ENCODE results near the gene NOB1. TPM values are rescaled to one million over a fixed set of nuclear protein-coding genes. Genes with fewer than 3 reads are reported as not detected.

Gene NOB1
- polyA plus RNA-seq, 4 donors: 64.6 to 70.4 (median 67.2) TPM

DNA sequence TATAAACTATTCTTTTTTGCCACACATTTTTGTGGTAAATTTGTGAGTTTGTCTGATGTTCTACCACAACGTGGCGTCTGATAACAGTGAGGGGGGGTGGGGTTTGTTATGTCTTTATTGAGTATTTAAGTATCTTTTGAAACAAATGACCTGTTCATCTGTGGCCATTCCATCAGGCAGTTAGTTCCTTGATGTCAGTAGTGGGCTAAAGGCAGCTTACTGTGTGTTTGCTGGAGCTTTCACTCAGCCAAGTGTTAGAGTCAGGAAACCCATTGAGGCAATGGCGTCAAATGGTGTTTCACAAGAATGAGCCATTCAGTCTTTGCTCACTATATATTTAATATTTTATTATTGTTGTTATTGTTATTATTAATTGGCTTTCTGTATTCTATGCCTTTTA is 56.3 kb downstream of the NOB1 start:
- DNase-seq (ENCODE audit: low read depth in 4 of 4, low spot score in 3 of 4): no peak

DNA sequence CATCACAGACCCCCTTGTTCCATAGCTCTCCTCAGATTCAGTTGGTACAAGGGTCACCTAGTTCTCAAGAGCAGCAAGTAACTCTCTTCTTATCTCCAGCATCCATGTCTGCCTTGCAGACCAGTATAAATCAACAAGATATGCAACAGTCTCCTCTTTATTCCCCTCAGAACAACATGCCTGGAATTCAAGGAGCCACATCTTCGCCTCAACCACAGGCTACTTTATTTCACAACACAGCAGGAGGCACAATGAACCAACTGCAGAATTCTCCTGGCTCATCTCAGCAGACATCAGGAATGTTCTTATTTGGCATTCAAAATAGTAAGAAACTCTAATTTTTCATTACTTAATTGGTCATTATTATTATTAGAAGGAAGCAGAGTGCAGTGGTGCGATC is 60.8 kb downstream of the NOB1 start:
- DNase-seq (ENCODE audit: low read depth in 4 of 4, low spot score in 3 of 4): no peak

DNA sequence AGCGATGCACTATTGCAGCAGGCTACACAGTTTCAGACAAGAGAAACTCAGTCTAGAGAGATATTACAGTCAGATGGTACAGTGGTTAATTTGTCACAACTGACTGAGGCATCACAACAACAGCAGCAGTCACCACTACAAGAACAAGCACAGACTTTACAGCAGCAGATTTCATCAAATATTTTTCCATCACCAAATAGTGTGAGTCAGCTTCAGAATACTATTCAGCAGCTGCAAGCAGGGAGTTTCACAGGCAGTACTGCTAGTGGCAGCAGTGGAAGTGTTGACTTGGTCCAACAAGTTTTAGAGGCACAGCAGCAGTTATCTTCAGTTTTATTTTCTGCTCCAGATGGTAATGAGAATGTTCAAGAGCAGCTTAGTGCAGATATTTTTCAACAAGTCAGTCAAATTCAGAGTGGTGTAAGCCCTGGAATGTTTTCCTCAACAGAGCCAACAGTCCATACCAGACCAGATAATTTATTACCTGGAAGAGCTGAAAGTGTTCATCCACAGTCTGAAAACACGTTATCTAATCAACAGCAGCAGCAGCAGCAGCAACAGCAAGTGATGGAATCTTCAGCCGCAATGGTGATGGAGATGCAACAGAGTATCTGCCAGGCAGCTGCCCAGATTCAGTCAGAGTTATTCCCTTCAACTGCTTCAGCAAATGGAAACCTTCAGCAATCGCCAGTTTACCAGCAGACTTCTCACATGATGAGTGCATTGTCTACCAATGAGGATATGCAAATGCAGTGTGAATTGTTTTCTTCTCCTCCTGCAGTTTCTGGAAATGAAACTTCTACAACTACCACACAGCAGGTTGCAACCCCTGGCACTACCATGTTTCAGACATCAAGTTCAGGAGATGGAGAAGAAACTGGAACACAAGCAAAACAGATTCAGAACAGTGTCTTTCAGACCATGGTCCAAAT is 62.5 kb downstream of the NOB1 start:
- no peak for DNase-seq (ENCODE audit: low read depth in 4 of 4, low spot score in 3 of 4)

Other genes with a start within 250 kb of the NOB1 start
- gene NFAT5, start 189.0 kb downstream of the NOB1 start, polyA plus RNA-seq (ENCODE audit: insufficient read length in 4 of 4): 10 to 100 TPM; 34.1 to 51.8 (median 39.3) TPM
- 10 to 100 TPM; 26.6 to 28.2 (median 27.7) TPM for gene NQO1, start 28.4 kb downstream of the NOB1 start, polyA plus RNA-seq (ENCODE audit: insufficient read length in 4 of 4)
- 10 to 100 TPM; 40.0 to 48.2 (median 43.1) TPM for gene WWP2, start 7.4 kb upstream of the NOB1 start, polyA plus RNA-seq (ENCODE audit: insufficient read length in 4 of 4)
- 10 to 100 TPM; 58.1 to 93.1 (median 62.5) TPM for gene CLEC18A, start 196.4 kb upstream of the NOB1 start, polyA plus RNA-seq (ENCODE audit: insufficient read length in 4 of 4)

Measured in right renal pelvis (tissue), 4 donors.